ENCODE results near the gene FSHB.
"Not testable (repeated sequence)": the region's sequence is repeated elsewhere in the genome, so short reads cannot be mapped to it uniquely, and the experiment has no call there.

FSHB gene

GRCh38 chr11:30230714-30231113, at the start of gene FSHB:
TSS of gene FSHB (plus strand) at chr11:30231014. CDS start at chr11:30231903, 889 bp downstream.
- no peak for DNase-seq (ENCODE audit: low read depth in 1 of 2, low spot score in 1 of 2)

- DNase-seq (ENCODE audit: low read depth in 1 of 2, low spot score in 1 of 2), result no peak
These were observed 44.1 kb upstream of the FSHB start for GRCh38 chr11:30186748-30187147.

- no peak for DNase-seq (ENCODE audit: low read depth in 1 of 2, low spot score in 1 of 2)
These were observed 38.2 kb upstream of the FSHB start for GRCh38 chr11:30192620-30193019.

GRCh38 chr11:30196400-30197206, 34.2 kb upstream of the FSHB start:
- peak in 1 of 2 donors; percentile 4 for DNase-seq (ENCODE audit: low read depth in 1 of 2, low spot score in 1 of 2)

- DNase-seq (ENCODE audit: low read depth in 1 of 2, low spot score in 1 of 2), result no peak
These were observed 32.9 kb upstream of the FSHB start for GRCh38 chr11:30197869-30198268.

GRCh38 chr11:30202989-30203388, 27.8 kb upstream of the FSHB start:
- not testable (repeated sequence) for DNase-seq (ENCODE audit: low read depth in 1 of 2, low spot score in 1 of 2)

GRCh38 chr11:30203850-30204249, 27.0 kb upstream of the FSHB start:
- no peak for DNase-seq (ENCODE audit: low read depth in 1 of 2, low spot score in 1 of 2)

GRCh38 chr11:30206249-30206996, 24.4 kb upstream of the FSHB start:
- no peak for DNase-seq (ENCODE audit: low read depth in 1 of 2, low spot score in 1 of 2)

GRCh38 chr11:30210357-30210756, 20.5 kb upstream of the FSHB start:
- no peak for DNase-seq (ENCODE audit: low read depth in 1 of 2, low spot score in 1 of 2)

- DNase-seq (ENCODE audit: low read depth in 1 of 2, low spot score in 1 of 2), result no peak
These were observed 14.3 kb upstream of the FSHB start for GRCh38 chr11:30216534-30216933.

- DNase-seq (ENCODE audit: low read depth in 1 of 2, low spot score in 1 of 2), result no peak
These were observed 12.5 kb upstream of the FSHB start for GRCh38 chr11:30218278-30218677.

GRCh38 chr11:30225642-30226041, 5.2 kb upstream of the FSHB start:
- DNase-seq (ENCODE audit: low read depth in 1 of 2, low spot score in 1 of 2), result no peak

- DNase-seq (ENCODE audit: low read depth in 1 of 2, low spot score in 1 of 2), result no peak
These were observed 2.4 kb upstream of the FSHB start for GRCh38 chr11:30228323-30228884.

GRCh38 chr11:30239025-30239424, 8.2 kb downstream of the FSHB start:
- DNase-seq (ENCODE audit: low read depth in 1 of 2, low spot score in 1 of 2), result no peak

- no peak for DNase-seq (ENCODE audit: low read depth in 1 of 2, low spot score in 1 of 2)
These were observed 13.5 kb downstream of the FSHB start for GRCh38 chr11:30244265-30244664.

GRCh38 chr11:30245621-30246020, 14.8 kb downstream of the FSHB start:
- DNase-seq (ENCODE audit: low read depth in 1 of 2, low spot score in 1 of 2), result no peak

- DNase-seq (ENCODE audit: low read depth in 1 of 2, low spot score in 1 of 2), result no peak
These were observed 23.8 kb downstream of the FSHB start for GRCh38 chr11:30254307-30255298.

- DNase-seq (ENCODE audit: low read depth in 1 of 2, low spot score in 1 of 2), result no peak
These were observed 24.8 kb downstream of the FSHB start for GRCh38 chr11:30255637-30256036.

- DNase-seq (ENCODE audit: low read depth in 1 of 2, low spot score in 1 of 2), result no peak
These were observed 26.2 kb downstream of the FSHB start for GRCh38 chr11:30257058-30257457.

GRCh38 chr11:30258679-30259078, 27.9 kb downstream of the FSHB start:
- DNase-seq (ENCODE audit: low read depth in 1 of 2, low spot score in 1 of 2), result no peak

- DNase-seq (ENCODE audit: low read depth in 1 of 2, low spot score in 1 of 2), result no peak
These were observed 30.0 kb downstream of the FSHB start for GRCh38 chr11:30260813-30261212.

All from activated CD4-positive, alpha-beta T cell treated with anti-CD3 and anti-CD28 coated beads, Interleukin-2, amount 50 U/mL, for 24 hours (primary cell).